Peyer's patch (tissue), 4 donors: ENCODE results near the gene GLUL. TPM values are rescaled to one million over a fixed set of nuclear protein-coding genes. Genes with fewer than 3 reads are reported as not detected.

Experiments
- DNase-seq, 3 donors: peaks; one replicate each; pipeline ENCODE4 v3.0.0-alpha.2; 2017 to 2019
- H3K27ac ChIP-seq, 4 donors: fragments of 200-600 bp; sonication (generic); one replicate each; pipeline ENCODE4 v1.5.1; 2016 to 2019
- H3K27me3 ChIP-seq, 2 donors: fragments of 200-600 bp; sonication (generic); one replicate each; pipeline ENCODE4 v1.5.1; 2019
- H3K36me3 ChIP-seq, 3 donors: fragments of 200-600 bp; sonication (generic); one replicate each; pipeline ENCODE4 v1.5.1; 2016 to 2019
- H3K4me1 ChIP-seq, 4 donors: fragments of 200-600 bp; sonication (generic); one replicate each; pipeline ENCODE4 v1.5.1; 2016 to 2019
- H3K4me3 ChIP-seq, 4 donors: fragments of 200-600 bp; sonication (generic); 1 replicate in 3 of 4; 2 replicates in 1 of 4; pipeline ENCODE4 v1.5.1; 2016 to 2019; ENCODE audit warnings: mild to moderate bottlenecking in 1 of 4
- H3K9me3 ChIP-seq, 4 donors: fragments of 200-600 bp; sonication (generic); one replicate each; pipeline ENCODE4 v1.5.1; 2016 to 2019; ENCODE audit warnings: mild to moderate bottlenecking in 1 of 4
- CTCF ChIP-seq, 6 experiments: fragments of 450-650 bp in 4 of 6; fragments of 200-600 bp in 2 of 6; sonication (generic) in 1 of 6; IDR thresholded peaks; one replicate each; pipeline ENCODE4 v1.5.1; 2017 to 2019; ENCODE audit warnings: antibody characterized with exemption in 6 of 6, mild to moderate bottlenecking in 3 of 6, moderate library complexity in 1 of 6
- POLR2A ChIP-seq, 2 donors: fragments of 450-650 bp; IDR thresholded peaks; one replicate each; pipeline ENCODE4 v1.5.1; 2017; ENCODE audit warnings: antibody characterized with exemption in 2 of 2, mild to moderate bottlenecking in 2 of 2, moderate library complexity in 2 of 2
- total RNA-seq, 4 donors: library from RNA; depleted of rRNA; stranded (reverse); fragments of >200 nt; gene quantifications; one replicate each; pipeline ENCODE4 v1.1.0, GENCODE V29; 2016

The GLUL gene
- total RNA-seq, 4 donors from 2014 or later, result 148 to 864 (median 443) TPM

DNA sequence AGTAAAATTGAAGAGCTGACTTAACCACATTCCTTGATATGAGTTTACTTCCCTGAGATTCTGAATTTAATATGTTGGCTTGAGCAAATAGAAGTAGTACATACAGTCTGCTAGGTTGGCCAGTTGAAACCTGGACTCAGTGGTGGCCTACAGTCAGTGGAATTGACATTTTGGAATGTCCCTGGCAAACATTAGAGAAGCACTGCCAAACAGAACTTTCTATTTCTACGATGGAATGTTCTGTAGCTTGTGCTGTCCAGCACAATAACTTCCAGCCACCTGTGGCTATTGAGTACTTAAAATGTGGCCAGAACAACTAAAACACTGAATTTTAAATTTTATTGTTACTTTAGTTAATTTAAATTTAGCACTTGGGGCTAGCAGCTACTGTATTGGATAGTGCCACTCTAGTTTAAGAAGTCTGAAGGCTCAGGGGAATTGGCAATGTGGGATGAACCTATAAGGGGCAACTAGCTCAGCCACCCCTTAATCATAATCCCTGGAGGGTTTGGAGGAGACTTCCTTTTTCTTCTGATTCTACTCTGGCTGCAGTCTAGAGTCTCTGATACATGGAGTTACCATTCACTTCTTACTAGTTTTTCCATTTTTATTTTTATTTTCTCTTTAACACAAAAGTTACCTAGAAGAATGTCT lies 19.2 kb upstream of the GLUL start:
- Histone ChIP-seq H3K4me1 (no peaks in the 10 kb centered on the region), H3K4me3 (no peak overlapping the region), H3K27me3 (no peaks in the 10 kb centered on the region), H3K27ac (no peak overlapping the region), H3K9me3 (no peaks in the 10 kb centered on the region), H3K36me3 (no peaks in the 10 kb centered on the region)
- no peak for DNase-seq
- TF ChIP-seq CTCF (IDR thresholded peaks at IDR 0.05), result no peak
- TF ChIP-seq POLR2A (IDR thresholded peaks at IDR 0.05), result no peak

GRCh38 chr1:182410138-182410537 lies 18.5 kb upstream of the GLUL start:
- H3K27me3 ChIP-seq, result no peaks in the 10 kb centered on the region
- no peak for DNase-seq
- no peak overlapping the region for H3K27ac ChIP-seq
- H3K4me3 ChIP-seq, result no peak overlapping the region
- H3K36me3 ChIP-seq, result no peaks in the 10 kb centered on the region
- TF ChIP-seq CTCF (IDR thresholded peaks at IDR 0.05), result no peak
- no peak for TF ChIP-seq POLR2A (IDR thresholded peaks at IDR 0.05)
- H3K9me3 ChIP-seq, result peaks cover 0 to 2% (median 0%) of the 10 kb centered on the region in 4 donors
- H3K4me1 ChIP-seq, result no peaks in the 10 kb centered on the region

- no peaks in the 10 kb centered on the region for H3K27me3 ChIP-seq
- no peaks in the 10 kb centered on the region for H3K4me1 ChIP-seq
- H3K27ac ChIP-seq, result no peak overlapping the region
- H3K36me3 ChIP-seq, result no peaks in the 10 kb centered on the region
- DNase-seq, result no peak
- TF ChIP-seq CTCF (IDR thresholded peaks at IDR 0.05), result no peak
- no peak for TF ChIP-seq POLR2A (IDR thresholded peaks at IDR 0.05)
- peaks cover 0 to 6% (median 0%) of the 10 kb centered on the region in 4 donors for H3K9me3 ChIP-seq
- H3K4me3 ChIP-seq, result no peak overlapping the region
Observed at GRCh38 chr1:182408435-182409075, 17.0 kb upstream of the GLUL start.

DNA sequence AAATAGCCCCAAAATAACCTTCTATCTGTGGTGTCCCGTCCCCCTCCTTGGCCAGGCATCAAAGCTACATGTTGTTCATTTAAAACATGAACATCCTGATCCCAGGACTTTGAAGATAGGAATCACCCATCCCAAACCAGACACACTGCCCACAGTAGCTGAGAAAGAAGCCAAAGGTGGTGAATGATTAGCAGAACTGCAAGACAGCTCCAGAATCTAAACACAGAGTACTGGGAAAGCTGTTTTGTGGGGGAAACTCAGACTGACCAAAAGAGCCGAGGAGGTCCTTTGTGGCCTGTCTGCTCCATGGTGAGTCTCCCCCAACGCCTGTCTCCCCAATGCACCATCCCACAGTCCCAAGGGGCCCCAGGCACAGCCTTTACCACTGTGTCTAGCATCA lies 16.1 kb upstream of the GLUL start:
- Histone ChIP-seq H3K4me3 (no peak overlapping the region), H3K9me3 (peaks cover 0 to 6% (median 0%) of the 10 kb centered on the region in 4 donors), H3K27me3 (no peaks in the 10 kb centered on the region), H3K4me1 (no peaks in the 10 kb centered on the region), H3K36me3 (no peaks in the 10 kb centered on the region), H3K27ac (no peak overlapping the region)
- no peak for DNase-seq
- TF ChIP-seq CTCF (IDR thresholded peaks at IDR 0.05), result no peak
- TF ChIP-seq POLR2A (IDR thresholded peaks at IDR 0.05), result no peak

DNA sequence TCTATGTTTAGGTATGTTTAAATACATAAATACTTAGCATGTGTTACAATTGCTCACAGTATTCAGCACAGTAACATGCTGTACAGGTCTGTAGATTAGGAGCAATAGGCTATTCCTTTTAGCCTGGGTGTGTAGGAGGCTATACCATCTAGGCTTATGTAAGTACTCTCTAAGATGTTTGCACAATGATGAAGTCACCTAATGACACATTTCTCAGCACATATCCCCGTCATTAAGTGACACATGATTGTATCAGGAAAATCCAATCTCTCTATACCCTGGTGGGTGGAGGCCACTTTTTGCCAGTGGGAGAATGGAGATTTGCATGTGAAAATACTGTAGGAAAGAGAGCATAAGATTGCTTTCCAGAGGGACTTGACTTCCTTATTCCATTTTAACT lies 14.4 kb upstream of the GLUL start:
- no peak overlapping the region for H3K4me3 ChIP-seq
- peaks cover 0 to 6% (median 0%) of the 10 kb centered on the region in 4 donors for H3K9me3 ChIP-seq

More for the DNA sequence above, 14.4 kb upstream of the GLUL start:
- Histone ChIP-seq H3K36me3 (no peaks in the 10 kb centered on the region), H3K27ac (no peak overlapping the region), H3K27me3 (no peaks in the 10 kb centered on the region), H3K4me1 (no peaks in the 10 kb centered on the region)
- TF ChIP-seq POLR2A (IDR thresholded peaks at IDR 0.05) (no peak), CTCF (IDR thresholded peaks at IDR 0.05) (no peak)
- DNase-seq, result no peak
